Activated B cell treated with CpG ODN at 0.5 μM for 24 hours (primary cell): Measurements from ENCODE around the gene PDZRN3. TPM values are rescaled to one million over a fixed set of nuclear protein-coding genes. Genes with fewer than 3 reads are reported as not detected.

Source experiments
- ATAC-seq: fragments of 200-7000 bp; cut with Tn5 transposase; one replicate; pipeline ENCODE4 v1.10.0; 2021; ENCODE audit warnings: low read depth, mild to moderate bottlenecking, moderate library complexity
- CTCF ChIA-PET: fragments of 350-600 bp; sonication (Branson Sonifier 250); formaldehyde crosslinking; loops from one replicate; lab custom pipeline; 2021; ENCODE audit warnings: antibody characterized with exemption; lab: Charles Lee
- POLR2A ChIA-PET: fragments of 350-600 bp; sonication (Branson Sonifier 250); formaldehyde crosslinking; loops from one replicate; lab custom pipeline; 2021; ENCODE audit warnings: antibody characterized with exemption; lab: Charles Lee
- DNase-seq: peaks from one replicate; pipeline ENCODE4 v3.0.0; 2022
- H3K27ac Mint-ChIP-seq: one replicate; pipeline ENCODE4 v1.8.0; 2020; ENCODE audit warnings: mixed read lengths
- H3K27me3 Mint-ChIP-seq: one replicate; pipeline ENCODE4 v1.8.0; 2021; ENCODE audit warnings: mixed read lengths
- H3K36me3 Mint-ChIP-seq: one replicate; pipeline ENCODE4 v1.8.0; 2021; ENCODE audit warnings: low read depth, mixed read lengths
- H3K4me1 Mint-ChIP-seq: one replicate; pipeline ENCODE4 v1.8.0; 2021; ENCODE audit warnings: mixed read lengths
- H3K4me3 Mint-ChIP-seq: one replicate; pipeline ENCODE4 v1.8.0; 2020; ENCODE audit warnings: mild to moderate bottlenecking, mixed read lengths
- H3K9me3 Mint-ChIP-seq: one replicate; pipeline ENCODE4 v1.8.0; 2020; ENCODE audit warnings: mixed read lengths
- CTCF ChIP-seq: fragments of 200-600 bp; IDR thresholded peaks from one replicate; pipeline ENCODE4 v1.8.0; 2022; ENCODE audit warnings: antibody characterized with exemption, mild to moderate bottlenecking
- intact Hi-C: fragments of 100-400 bp; cut with micrococcal nuclease; formaldehyde crosslinking; loops from one replicate; pipeline ENCODE4 v1.15.1; 2024
- total RNA-seq: library from RNA; stranded (reverse); gene quantifications from 2 replicates; pipeline ENCODE4 v1.2.3, GENCODE V29; 2022

Gene PDZRN3
- total RNA-seq, 1 donor from 2014 or later, result not detected

- H3K4me1 Mint-ChIP-seq, result no peaks in the 10 kb centered on the region
- no peak for DNase-seq
- no peak for ATAC-seq
- H3K9me3 Mint-ChIP-seq, result no peaks in the 10 kb centered on the region
- H3K36me3 Mint-ChIP-seq, result no peaks in the 10 kb centered on the region
- POLR2A ChIA-PET, result no interaction called here
- H3K27ac Mint-ChIP-seq, result no peak overlapping the region
- H3K4me3 Mint-ChIP-seq, result no peak overlapping the region
- intact Hi-C loops, result no loop called here
- CTCF ChIA-PET, result no interaction called here
- no peaks in the 10 kb centered on the region for H3K27me3 Mint-ChIP-seq
- no peak for TF ChIP-seq CTCF
These were observed 60.7 kb downstream of the PDZRN3 start for GRCh38 chr3:73563896-73564582.

DNA sequence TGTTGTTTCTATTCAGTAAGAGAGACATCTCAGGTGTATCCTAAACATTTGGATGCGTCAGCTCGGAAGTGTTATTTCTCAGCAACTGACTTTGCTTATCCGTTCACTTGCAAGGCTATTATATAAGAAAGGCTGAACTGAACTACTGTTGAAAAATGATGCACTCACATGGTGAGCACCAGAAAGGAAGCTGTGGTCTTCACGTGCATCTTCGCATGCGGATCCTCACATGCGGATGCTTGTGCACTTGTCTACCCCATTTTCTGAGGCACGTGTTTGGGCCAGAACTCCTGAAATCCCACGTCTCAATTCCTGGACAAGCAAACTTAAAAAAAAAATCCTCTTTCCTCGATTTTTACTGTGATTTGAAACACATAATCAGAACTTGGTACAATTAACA lies 63.2 kb downstream of the PDZRN3 start:
- no peak for TF ChIP-seq CTCF

DNA sequence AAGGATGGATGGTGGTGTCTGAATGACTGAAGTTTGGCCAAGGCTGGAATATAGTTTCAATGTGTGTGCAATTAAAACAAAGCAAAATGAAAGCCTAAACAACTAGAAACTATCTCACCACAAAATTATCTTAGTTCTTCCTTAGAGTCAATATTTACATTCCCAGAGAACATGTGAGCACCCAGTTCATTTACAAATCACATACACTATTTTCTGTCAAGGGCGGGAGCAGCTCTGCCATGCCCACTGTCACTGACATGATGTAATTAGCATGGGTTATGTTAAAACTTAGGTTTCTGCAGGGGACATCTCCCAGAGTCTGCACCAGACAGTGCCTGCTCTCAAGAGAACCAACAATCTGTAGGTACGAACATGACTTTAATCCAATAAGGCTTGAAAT lies 65.0 kb downstream of the PDZRN3 start:
- no peak overlapping the region for H3K4me3 Mint-ChIP-seq
- no peak for DNase-seq
- no peaks in the 10 kb centered on the region for H3K27me3 Mint-ChIP-seq
- H3K36me3 Mint-ChIP-seq, result no peaks in the 10 kb centered on the region
- ATAC-seq, result no peak
- H3K9me3 Mint-ChIP-seq, result no peaks in the 10 kb centered on the region
- no peak for TF ChIP-seq CTCF
- POLR2A ChIA-PET, result no interaction called here
- no peaks in the 10 kb centered on the region for H3K4me1 Mint-ChIP-seq
- intact Hi-C loops, result no loop called here
- CTCF ChIA-PET, result no interaction called here
- no peak overlapping the region for H3K27ac Mint-ChIP-seq

More for the DNA sequence above, 63.2 kb downstream of the PDZRN3 start:
- ATAC-seq, result no peak
- DNase-seq, result no peak
- no peaks in the 10 kb centered on the region for H3K9me3 Mint-ChIP-seq
- no peaks in the 10 kb centered on the region for H3K4me1 Mint-ChIP-seq
- H3K36me3 Mint-ChIP-seq, result no peaks in the 10 kb centered on the region
- ChIA-PET CTCF (no interaction called here), POLR2A (no interaction called here)
- no peak overlapping the region for H3K4me3 Mint-ChIP-seq
- no peaks in the 10 kb centered on the region for H3K27me3 Mint-ChIP-seq
- intact Hi-C loops, result no loop called here
- no peak overlapping the region for H3K27ac Mint-ChIP-seq

GRCh38 chr3:73558727-73559075 lies 66.0 kb downstream of the PDZRN3 start:
- DNase-seq (no peak), ATAC-seq (no peak)
- Mint-ChIP-seq H3K27me3 (no peaks in the 10 kb centered on the region), H3K4me3 (no peak overlapping the region), H3K36me3 (no peaks in the 10 kb centered on the region), H3K4me1 (no peaks in the 10 kb centered on the region), H3K9me3 (no peaks in the 10 kb centered on the region), H3K27ac (no peak overlapping the region)
- intact Hi-C loops, result no loop called here
- CTCF ChIA-PET, result no interaction called here
- POLR2A ChIA-PET, result no interaction called here
- no peak for TF ChIP-seq CTCF

DNA sequence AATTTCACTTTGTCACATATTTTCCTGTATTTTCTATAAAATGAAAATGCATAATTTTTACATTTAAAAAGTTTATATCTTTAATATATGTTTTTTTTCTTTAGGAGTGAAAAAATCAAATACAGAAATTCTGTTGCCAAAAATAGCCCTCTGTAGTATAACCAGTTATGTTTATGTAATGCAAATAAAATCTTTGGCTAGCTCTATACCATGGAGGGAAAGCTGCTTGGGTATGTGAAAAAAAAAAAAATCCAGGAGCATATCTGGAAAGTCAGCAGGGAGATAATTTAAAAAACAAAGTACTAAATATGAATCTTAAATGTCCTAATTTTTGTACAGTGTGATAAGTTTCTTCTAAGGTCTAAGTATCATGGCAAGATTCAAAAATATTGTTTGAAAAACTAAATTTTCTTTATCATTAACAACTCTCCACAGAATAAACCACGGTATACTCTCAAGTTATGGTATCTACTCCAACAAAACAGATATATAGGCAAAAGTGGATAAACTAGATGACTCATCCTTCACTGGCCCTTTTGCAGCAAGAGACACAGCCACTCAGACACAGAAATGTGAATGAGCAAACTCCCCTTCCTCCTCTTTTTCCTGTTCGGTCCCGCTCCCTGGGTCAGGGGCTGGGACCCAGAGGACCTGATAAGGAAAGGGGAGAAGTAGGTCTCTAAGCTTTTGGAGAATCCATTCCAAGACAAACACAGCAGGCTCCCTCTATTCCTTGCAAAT lies 66.6 kb downstream of the PDZRN3 start:
- intact Hi-C loops, result no loop called here
- no peaks in the 10 kb centered on the region for H3K27me3 Mint-ChIP-seq
- DNase-seq (no peak), ATAC-seq (no peak)
- H3K27ac Mint-ChIP-seq, result no peak overlapping the region
- H3K4me3 Mint-ChIP-seq, result no peak overlapping the region
- CTCF ChIA-PET, result no interaction called here
- no peaks in the 10 kb centered on the region for H3K4me1 Mint-ChIP-seq
- H3K9me3 Mint-ChIP-seq, result no peaks in the 10 kb centered on the region
- TF ChIP-seq CTCF, result no peak
- no peaks in the 10 kb centered on the region for H3K36me3 Mint-ChIP-seq
- POLR2A ChIA-PET, result no interaction called here
